ENCODE results near the gene PSD4. TPM values are rescaled to one million over a fixed set of nuclear protein-coding genes. Genes with fewer than 3 reads are reported as not detected.

The PSD4 gene
- polyA plus RNA-seq, 2 of the 4 experiments (the other 2 are of a cell fraction) = 5.4 to 21.6 TPM

- 92% methylated on average over 3 of the region's 3 CpGs for WGBS (ENCODE audit: missing lambda C conversion rate)
- DNase-seq (ENCODE audit: low read depth in 1 of 2, low spot score in 1 of 2) = no peak
- H3K27ac ChIP-seq = peak overlapping the region; percentile 77 to 91; a peak in 5 of 6 replicates
- TF ChIP-seq, protein P1, sequence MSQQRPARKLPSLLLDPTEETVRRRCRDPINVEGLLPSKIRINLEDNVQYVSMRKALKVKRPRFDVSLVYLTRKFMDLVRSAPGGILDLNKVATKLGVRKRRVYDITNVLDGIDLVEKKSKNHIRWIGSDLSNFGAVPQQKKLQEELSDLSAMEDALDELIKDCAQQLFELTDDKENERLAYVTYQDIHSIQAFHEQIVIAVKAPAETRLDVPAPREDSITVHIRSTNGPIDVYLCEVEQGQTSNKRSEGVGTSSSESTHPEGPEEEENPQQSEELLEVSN (IDR thresholded peaks at IDR 0.05; ENCODE audit: borderline replicate concordance, low read depth) = no peak
- TF ChIP-seq BHLHE40 (IDR thresholded peaks at IDR 0.05; ENCODE audit: low read depth, low read length) (no peak), TP53 (CRISPR knock-in tag; IDR thresholded peaks at IDR 0.05) (no peak), ZSCAN20 (CRISPR knock-in tag; IDR thresholded peaks at IDR 0.05) (no peak)
- CTCF ChIA-PET = interaction anchor here (1.0 to 2.9 kb wide), 8 partner anchors 13 to 143 kb away, joined by 3 to 14 read pairs (median 4); no protein-coding TSS in a partner anchor
- H3K4me2 ChIP-seq = no peak overlapping the region
- peaks cover 55% of the 10 kb centered on the region for H3K4me1 ChIP-seq
- POLR2A ChIA-PET = no interaction called here
- H3K9me3 ChIP-seq = no peaks in the 10 kb centered on the region
- no peak for ATAC-seq
- H3K4me3 ChIP-seq = no peak overlapping the region
- FAIRE-seq = no peak
Observed at GRCh38 chr2:113227698-113228097, 53.9 kb downstream of the PSD4 start.

DNA sequence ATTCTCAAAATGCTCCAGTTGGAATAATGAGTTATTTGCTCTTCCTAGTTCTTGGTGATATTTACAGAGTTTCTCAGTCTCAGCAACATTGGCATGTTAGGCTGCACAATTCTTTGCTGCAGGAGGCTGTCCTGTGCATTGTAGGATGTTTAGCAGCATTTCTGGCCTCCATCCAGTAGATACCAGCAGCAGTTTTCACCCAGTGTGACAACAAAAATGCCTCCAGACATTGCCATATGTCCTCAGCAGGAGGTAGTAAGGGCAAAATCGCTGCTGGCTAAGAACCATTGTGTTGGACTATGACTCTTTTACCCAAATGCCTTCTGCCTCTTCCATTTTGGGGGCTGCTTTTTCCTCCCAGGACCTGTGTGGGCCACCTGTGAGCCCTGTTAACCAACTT lies 54.6 kb downstream of the PSD4 start:
- ATAC-seq (no peak), FAIRE-seq (no peak), DNase-seq (ENCODE audit: low read depth in 1 of 2, low spot score in 1 of 2) (no peak)
- POLR2A ChIA-PET = no interaction called here
- no peak for TF ChIP-seq ZFP36 (IDR thresholded peaks at IDR 0.05; ENCODE audit: borderline replicate concordance, partially characterized antibody)
- TF ChIP-seq ZNF302 (CRISPR knock-in tag; IDR thresholded peaks at IDR 0.05) = no peak
- TF ChIP-seq PBX3 (IDR thresholded peaks at IDR 0.05) = no peak
- no peak for TF ChIP-seq CEBPB (IDR thresholded peaks at IDR 0.05)
- no peak for TF ChIP-seq TFCP2L1 (CRISPR knock-in tag; IDR thresholded peaks at IDR 0.05)
- no peak for TF ChIP-seq RFX5 (IDR thresholded peaks at IDR 0.05)
- no peak for TF ChIP-seq FOSL2 (IDR thresholded peaks at IDR 0.05)
- TF ChIP-seq FOSL2 (CRISPR knock-in tag; IDR thresholded peaks at IDR 0.05) = no peak
- no peak for TF ChIP-seq NR3C1 (IDR thresholded peaks at IDR 0.05)
- no peak for TF ChIP-seq MYC (IDR thresholded peaks at IDR 0.05; ENCODE audit: borderline replicate concordance, low read length)
- no peak for TF ChIP-seq ELK1 (IDR thresholded peaks at IDR 0.05; ENCODE audit: low read depth, low read length)
- TF ChIP-seq POLR2AphosphoS2 (conservative IDR thresholded peaks at IDR 0.05; ENCODE audit: low read length) = no peak
- TF ChIP-seq CTCF (IDR thresholded peaks at IDR 0.05) = no peak
- TF ChIP-seq NFE2L2 (conservative IDR thresholded peaks at IDR 0.05; ENCODE audit: low read length) = no peak
- 44% methylated on average over 1 of the region's 1 CpG for WGBS (ENCODE audit: missing lambda C conversion rate)
- peak overlapping the region; percentile 9; the same call in 1 of the 3 replicates for H3K4me2 ChIP-seq
- CTCF ChIA-PET = interaction anchor here (1.0 to 2.9 kb wide), 6 partner anchors 12 to 142 kb away, joined by 3 to 14 read pairs (median 4); no protein-coding TSS in a partner anchor
- peaks cover 60% of the 10 kb centered on the region for H3K4me1 ChIP-seq
- peak overlapping the region; percentile 50 to 91 for H3K27ac ChIP-seq
- H3K9me3 ChIP-seq = no peaks in the 10 kb centered on the region
- no peak overlapping the region for H3K4me3 ChIP-seq

DNA sequence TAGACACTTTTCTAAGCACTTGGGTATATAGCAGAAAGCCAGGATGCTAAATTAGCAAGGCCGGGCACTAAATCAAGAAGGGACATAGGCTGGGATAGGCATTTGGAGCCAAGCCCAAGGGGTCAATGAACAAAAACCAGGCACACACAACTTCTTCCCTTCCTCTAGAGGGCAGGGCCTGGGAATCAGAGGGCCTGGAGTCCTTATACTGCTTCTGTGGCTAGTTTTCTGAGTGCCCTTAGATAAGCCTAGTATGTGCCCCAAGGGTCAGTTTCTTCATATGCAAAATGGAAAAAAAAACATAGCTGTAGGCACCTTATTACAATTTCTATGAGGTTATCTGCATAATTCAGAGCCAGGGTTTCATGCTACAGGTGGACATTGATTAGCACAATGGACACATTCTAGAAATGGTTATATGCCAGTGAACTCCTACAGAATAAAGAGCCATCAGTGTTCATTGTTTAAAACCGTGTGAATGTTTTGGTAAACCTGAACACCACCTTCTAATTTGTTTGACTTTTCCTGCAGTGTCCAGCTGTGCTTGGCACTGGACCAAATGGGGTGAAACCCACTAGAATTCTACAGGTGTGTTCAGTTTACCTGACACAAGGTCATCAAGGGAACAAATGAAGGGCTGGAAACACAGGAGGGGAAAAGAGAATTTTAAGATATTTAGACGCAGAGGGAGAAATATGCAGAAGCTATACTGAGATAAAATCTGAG lies 55.4 kb downstream of the PSD4 start:
- H3K4me2 ChIP-seq = peak overlapping the region; percentile 9; the same call in 1 of the 3 replicates
- WGBS (ENCODE audit: missing lambda C conversion rate) = 73% methylated on average over 3 of the region's 3 CpGs
- ChIA-PET CTCF (interaction anchor here (0.6 to 4.4 kb wide), 4 partner anchors 9 to 141 kb away, joined by 3 to 18 read pairs (median 6); no protein-coding TSS in a partner anchor), POLR2A (interaction anchor here (1.9 kb wide), 1 partner anchor 11 kb away, joined by 4 read pairs; no protein-coding TSS in a partner anchor)
- peak overlapping the region; percentile 50 to 91 for H3K27ac ChIP-seq
- no peak for DNase-seq (ENCODE audit: low read depth in 1 of 2, low spot score in 1 of 2)
- H3K4me3 ChIP-seq = no peak overlapping the region
- FAIRE-seq = no peak
- ATAC-seq = no peak
- no peak for TF ChIP-seq ZC3H11A (IDR thresholded peaks at IDR 0.05)
- no peak for TF ChIP-seq ATOH8 (CRISPR knock-in tag; IDR thresholded peaks at IDR 0.05; ENCODE audit: low read depth)
- TF ChIP-seq EP300 (IDR thresholded peaks at IDR 0.05) = no peak
- TF ChIP-seq FOSL2 (IDR thresholded peaks at IDR 0.05) = no peak
- no peak for TF ChIP-seq FOSL2 (CRISPR knock-in tag; IDR thresholded peaks at IDR 0.05)
- TF ChIP-seq ZNF302 (CRISPR knock-in tag; IDR thresholded peaks at IDR 0.05) = no peak
- TF ChIP-seq TP53 (CRISPR knock-in tag; IDR thresholded peaks at IDR 0.05) = no peak
- TF ChIP-seq, protein P2, sequence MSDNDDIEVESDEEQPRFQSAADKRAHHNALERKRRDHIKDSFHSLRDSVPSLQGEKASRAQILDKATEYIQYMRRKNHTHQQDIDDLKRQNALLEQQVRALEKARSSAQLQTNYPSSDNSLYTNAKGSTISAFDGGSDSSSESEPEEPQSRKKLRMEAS (IDR thresholded peaks at IDR 0.05) = no peak
- H3K9me3 ChIP-seq = no peaks in the 10 kb centered on the region
- H3K4me1 ChIP-seq = peaks cover 65% of the 10 kb centered on the region

All from A549 (cell line).